HCT116 (cell line): ENCODE data around the gene GNL3L. TPM values are rescaled to one million over a fixed set of nuclear protein-coding genes. Genes with fewer than 3 reads are reported as not detected.

Experiments
- ATAC-seq: fragments of 200-7000 bp; cut with Tn5 transposase; 2 replicates; pipeline ENCODE4 v1.9.1; 2020; ENCODE audit warnings: mild to moderate bottlenecking, moderate library complexity
- BruUV-seq: library from RNA; stranded (reverse); fragments of 400-500 nt; replicated peaks from 2 replicates; lab custom pipeline; 2021; lab: Mats Ljungman, UMichigan
- CTCF ChIA-PET: fragments of 300-600 bp; sonication (Branson Sonifier 250); formaldehyde crosslinking; loops from one replicate; lab custom pipeline; 2021; ENCODE audit warnings: antibody characterized with exemption; lab: Charles Lee
- POLR2A ChIA-PET: fragments of 300-600, 350-600 bp; sonication (Branson Sonifier 250); formaldehyde crosslinking; loops from one replicate; lab custom pipeline; 2021; ENCODE audit warnings: antibody characterized with exemption; lab: Charles Lee
- RAD21 ChIA-PET, 2 experiments: fragments of 300-600 bp; sonication (Branson Sonifier 250); formaldehyde crosslinking; loops; one replicate each; lab custom pipeline; 2023; ENCODE audit warnings: low total read pairs in 2 of 2; ENCODE audit not compliant: uncharacterized antibody in 2 of 2, unreplicated experiment in 2 of 2, low non-redundant PET in 1 of 2; lab: Charles Lee
- DNase-seq: peaks from one replicate; pipeline ENCODE4 v3.0.0-alpha.2; 2010; ENCODE audit warnings: low read depth, low spot score
- H2AFZ ChIP-seq: fragments of 200-600 bp; shearing (Covaris generic), sonication (generic); 2 replicates; pipeline ENCODE4 v1.6.1; 2017; ENCODE audit warnings: low read depth, mixed run types, mixed read lengths, antibody characterized with exemption, low read length; ENCODE audit not compliant: poor library complexity, severe bottlenecking
- H3K27ac ChIP-seq: 2 replicates; pipeline ENCODE4 v1.5.1; 2012; ENCODE audit warnings: low read depth, low read length
- H3K27me3 ChIP-seq: fragments of 200-600 bp; sonication (generic); 2 replicates; pipeline ENCODE4 v1.6.1; 2016; ENCODE audit warnings: mixed run types, low read length, mixed read lengths; ENCODE audit not compliant: insufficient read depth
- H3K36me3 ChIP-seq, 2 experiments: fragments of 200-500 bp in 1 of 2; fragments of 200-600 bp in 1 of 2; sonication (Bioruptor generic) in 1 of 2; sonication (generic) in 1 of 2; 2 replicates each; pipeline versions ENCODE4 v1.5.1 to v1.6.1; 2014 to 2016; ENCODE audit warnings: low read length in 2 of 2, inconsistent platforms in 1 of 2, mixed read lengths in 1 of 2, mixed run types in 1 of 2; ENCODE audit not compliant: insufficient read depth in 2 of 2, control insufficient read depth in 1 of 2
- H3K4me1 ChIP-seq, 2 experiments: fragments of 200-600 bp in 1 of 2; sonication (generic) in 1 of 2; 2 replicates each; pipeline versions ENCODE4 v1.5.1 to v1.6.1; 2012 to 2017; ENCODE audit warnings: low read length in 2 of 2, inconsistent platforms in 1 of 2, mild to moderate bottlenecking in 1 of 2, mixed read lengths in 1 of 2, mixed run types in 1 of 2, moderate library complexity in 1 of 2; ENCODE audit not compliant: insufficient read depth in 2 of 2, control insufficient read depth in 1 of 2
- H3K4me2 ChIP-seq: fragments of 200-600 bp; sonication (generic); 2 replicates; pipeline ENCODE4 v1.6.1; 2017; ENCODE audit warnings: mixed run types, low read length, mixed read lengths
- H3K4me3 ChIP-seq, 2 experiments: fragments of 200-600 bp in 1 of 2; sonication (generic) in 1 of 2; replicated peaks in 1 of 2; 2 replicates each; pipeline ENCODE4 v1.5.1; 2011 to 2016; ENCODE audit warnings: low read length in 2 of 2, control low read depth in 1 of 2, low read depth in 1 of 2, mild to moderate bottlenecking in 1 of 2, mixed read lengths in 1 of 2, mixed run types in 1 of 2
- H3K79me2 ChIP-seq: fragments of 200-600 bp; sonication (generic); 2 replicates; pipeline ENCODE4 v1.6.1; 2017; ENCODE audit warnings: mild to moderate bottlenecking, mixed run types, low read length, moderate library complexity, mixed read lengths; ENCODE audit not compliant: insufficient read depth
- H3K9ac ChIP-seq: fragments of 200-600 bp; sonication (generic); 2 replicates; pipeline ENCODE4 v1.6.1; 2016; ENCODE audit warnings: low read length, mixed read lengths
- H3K9me2 ChIP-seq: fragments of 200-600 bp; sonication (generic), shearing (Covaris generic); 2 replicates; pipeline ENCODE4 v1.6.1; 2017; ENCODE audit warnings: mixed run types, mild to moderate bottlenecking, moderate library complexity; ENCODE audit not compliant: insufficient read depth
- H3K9me3 ChIP-seq, 2 experiments: fragments of 200-500 bp in 1 of 2; fragments of 200-600 bp in 1 of 2; sonication (Bioruptor generic) in 1 of 2; sonication (generic) in 1 of 2; 2 replicates each; pipeline ENCODE4 v1.6.1; 2014 to 2017; ENCODE audit warnings: low read length in 2 of 2, mixed read lengths in 2 of 2, inconsistent platforms in 1 of 2, low read depth in 1 of 2, mild to moderate bottlenecking in 1 of 2, mixed run types in 1 of 2, moderate library complexity in 1 of 2; ENCODE audit not compliant: control insufficient read depth in 1 of 2, insufficient read depth in 1 of 2
- H4K20me1 ChIP-seq: fragments of 200-600 bp; sonication (generic), shearing (Covaris generic); 2 replicates; pipeline ENCODE4 v1.6.1; 2017; ENCODE audit warnings: mixed run types, mild to moderate bottlenecking, moderate library complexity; ENCODE audit not compliant: insufficient read depth
- CBX3 ChIP-seq: IDR thresholded peaks from 2 replicates; pipeline ENCODE4 v1.6.1; 2012; ENCODE audit warnings: low read depth
- EGR1 ChIP-seq: IDR thresholded peaks from 2 replicates; pipeline ENCODE4 v1.6.1; 2012; ENCODE audit warnings: low read depth
- ELF1 ChIP-seq: IDR thresholded peaks from 2 replicates; pipeline ENCODE4 v1.6.1; 2012; ENCODE audit warnings: low read depth, borderline replicate concordance
- EZH2 ChIP-seq: fragments of 200-600 bp; sonication (generic); IDR thresholded peaks from 2 replicates; pipeline ENCODE4 v1.6.1; 2017; ENCODE audit warnings: antibody characterized with exemption, mixed run types
- EZH2phosphoT487 ChIP-seq: fragments of 200-600 bp; IDR thresholded peaks from 2 replicates; pipeline ENCODE4 v1.6.1; 2018; ENCODE audit warnings: antibody characterized with exemption, borderline replicate concordance
- JUND ChIP-seq: IDR thresholded peaks from 2 replicates; pipeline ENCODE4 v1.6.1; 2012
- POLR2AphosphoS5 ChIP-seq: IDR thresholded peaks from 2 replicates; pipeline ENCODE4 v1.6.1; 2011; ENCODE audit warnings: mild to moderate bottlenecking, low read depth, low read length, moderate library complexity
- RAD21 ChIP-seq: IDR thresholded peaks from 2 replicates; pipeline ENCODE4 v1.6.1; 2012; ENCODE audit warnings: low read depth, mild to moderate bottlenecking
- SIN3A ChIP-seq: IDR thresholded peaks from 2 replicates; pipeline ENCODE4 v1.6.1; 2012; ENCODE audit warnings: low read depth
- SRF ChIP-seq: IDR thresholded peaks from 2 replicates; pipeline ENCODE4 v1.6.1; 2012; ENCODE audit warnings: low read depth
- TCF7L2 ChIP-seq: IDR thresholded peaks from 2 replicates; pipeline ENCODE4 v1.7.0; 2011; ENCODE audit warnings: borderline replicate concordance, inconsistent platforms; ENCODE audit not compliant: insufficient read depth, insufficient read length; ENCODE audit errors: extremely low read depth
- YY1 ChIP-seq: IDR thresholded peaks from 2 replicates; pipeline ENCODE4 v1.6.1; 2011; ENCODE audit warnings: low read length, low read depth, moderate library complexity, mild to moderate bottlenecking; ENCODE audit not compliant: insufficient replicate concordance; ENCODE audit errors: extremely low read depth
- intact Hi-C: fragments of 100-400 bp; cut with micrococcal nuclease; formaldehyde crosslinking; loops from 2 replicates; pipeline ENCODE4 v1.10.0; 2022
- total RNA-seq: library from RNA; stranded (reverse); gene quantifications from one replicate; pipeline ENCODE4 v1.2.1, GENCODE V29; 2021; ENCODE audit not compliant: unreplicated experiment
- TF ChIP-seq, protein P1 (sequence below): IDR thresholded peaks from 2 replicates; pipeline ENCODE4 v1.6.1; 2012
- TF ChIP-seq, protein P2 (sequence below): IDR thresholded peaks from 2 replicates; pipeline ENCODE4 v1.6.1; 2012
- TF ChIP-seq, protein P3 (sequence below): IDR thresholded peaks from 2 replicates; pipeline ENCODE4 v1.6.1; 2012; ENCODE audit warnings: low read depth

The GNL3L gene
- total RNA-seq, 1 experiment from 2014 or later = 60.2 TPM

GRCh38 chrX:54602563-54602962, 72.5 kb downstream of the GNL3L start:
- ChIA-PET RAD21 (no interaction called here), POLR2A (no interaction called here), CTCF (no interaction called here)
- no peaks in the 10 kb centered on the region for H3K9me2 ChIP-seq
- H3K9me3 ChIP-seq = no peaks in the 10 kb centered on the region
- H3K9ac ChIP-seq = no peak overlapping the region
- H3K4me3 ChIP-seq = no peak overlapping the region
- DNase-seq (no peak), ATAC-seq (no peak)
- no peaks in the 10 kb centered on the region; a peak in 1 of 4 replicates for H3K36me3 ChIP-seq
- BruUV-seq = no TSS peak
- intact Hi-C loops = no loop called here
- no peaks in the 10 kb centered on the region for H3K79me2 ChIP-seq
- H2AFZ ChIP-seq = no peak overlapping the region
- TF ChIP-seq EZH2phosphoT487 (no peak), EGR1 (no peak), SRF (no peak), JUND (no peak), YY1 (no peak), TCF7L2 (no peak), SIN3A (no peak), CBX3 (no peak), ELF1 (no peak), RAD21 (no peak), EZH2 (no peak), POLR2AphosphoS5 (no peak)
- TF ChIP-seq, protein P1, sequence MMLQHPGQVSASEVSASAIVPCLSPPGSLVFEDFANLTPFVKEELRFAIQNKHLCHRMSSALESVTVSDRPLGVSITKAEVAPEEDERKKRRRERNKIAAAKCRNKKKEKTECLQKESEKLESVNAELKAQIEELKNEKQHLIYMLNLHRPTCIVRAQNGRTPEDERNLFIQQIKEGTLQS = no peak
- TF ChIP-seq, protein P2, sequence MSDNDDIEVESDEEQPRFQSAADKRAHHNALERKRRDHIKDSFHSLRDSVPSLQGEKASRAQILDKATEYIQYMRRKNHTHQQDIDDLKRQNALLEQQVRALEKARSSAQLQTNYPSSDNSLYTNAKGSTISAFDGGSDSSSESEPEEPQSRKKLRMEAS = no peak
- TF ChIP-seq, protein P3, sequence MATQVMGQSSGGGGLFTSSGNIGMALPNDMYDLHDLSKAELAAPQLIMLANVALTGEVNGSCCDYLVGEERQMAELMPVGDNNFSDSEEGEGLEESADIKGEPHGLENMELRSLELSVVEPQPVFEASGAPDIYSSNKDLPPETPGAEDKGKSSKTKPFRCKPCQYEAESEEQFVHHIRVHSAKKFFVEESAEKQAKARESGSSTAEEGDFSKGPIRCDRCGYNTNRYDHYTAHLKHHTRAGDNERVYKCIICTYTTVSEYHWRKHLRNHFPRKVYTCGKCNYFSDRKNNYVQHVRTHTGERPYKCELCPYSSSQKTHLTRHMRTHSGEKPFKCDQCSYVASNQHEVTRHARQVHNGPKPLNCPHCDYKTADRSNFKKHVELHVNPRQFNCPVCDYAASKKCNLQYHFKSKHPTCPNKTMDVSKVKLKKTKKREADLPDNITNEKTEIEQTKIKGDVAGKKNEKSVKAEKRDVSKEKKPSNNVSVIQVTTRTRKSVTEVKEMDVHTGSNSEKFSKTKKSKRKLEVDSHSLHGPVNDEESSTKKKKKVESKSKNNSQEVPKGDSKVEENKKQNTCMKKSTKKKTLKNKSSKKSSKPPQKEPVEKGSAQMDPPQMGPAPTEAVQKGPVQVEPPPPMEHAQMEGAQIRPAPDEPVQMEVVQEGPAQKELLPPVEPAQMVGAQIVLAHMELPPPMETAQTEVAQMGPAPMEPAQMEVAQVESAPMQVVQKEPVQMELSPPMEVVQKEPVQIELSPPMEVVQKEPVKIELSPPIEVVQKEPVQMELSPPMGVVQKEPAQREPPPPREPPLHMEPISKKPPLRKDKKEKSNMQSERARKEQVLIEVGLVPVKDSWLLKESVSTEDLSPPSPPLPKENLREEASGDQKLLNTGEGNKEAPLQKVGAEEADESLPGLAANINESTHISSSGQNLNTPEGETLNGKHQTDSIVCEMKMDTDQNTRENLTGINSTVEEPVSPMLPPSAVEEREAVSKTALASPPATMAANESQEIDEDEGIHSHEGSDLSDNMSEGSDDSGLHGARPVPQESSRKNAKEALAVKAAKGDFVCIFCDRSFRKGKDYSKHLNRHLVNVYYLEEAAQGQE = no peak
- H3K27me3 ChIP-seq = no peaks in the 10 kb centered on the region
- no peak overlapping the region for H3K27ac ChIP-seq
- H3K4me2 ChIP-seq = no peak overlapping the region
- H3K4me1 ChIP-seq = no peaks in the 10 kb centered on the region
- H4K20me1 ChIP-seq = no peaks in the 10 kb centered on the region

Other genes starting within 250 kb of the GNL3L start
- gene WNK3, start 172.2 kb upstream of the GNL3L start, total RNA-seq = 0.05 TPM
- 27.9 TPM for gene TSR2, start 89.8 kb upstream of the GNL3L start, total RNA-seq
- 5.8 TPM for gene FGD1, start 34.0 kb upstream of the GNL3L start, total RNA-seq